Measurements from ENCODE around the gene SMG1. TPM values are rescaled to one million over a fixed set of nuclear protein-coding genes. Genes with fewer than 3 reads are reported as not detected.

SMG1 gene
- total RNA-seq, 1 experiment from 2014 or later = 125 TPM

DNA sequence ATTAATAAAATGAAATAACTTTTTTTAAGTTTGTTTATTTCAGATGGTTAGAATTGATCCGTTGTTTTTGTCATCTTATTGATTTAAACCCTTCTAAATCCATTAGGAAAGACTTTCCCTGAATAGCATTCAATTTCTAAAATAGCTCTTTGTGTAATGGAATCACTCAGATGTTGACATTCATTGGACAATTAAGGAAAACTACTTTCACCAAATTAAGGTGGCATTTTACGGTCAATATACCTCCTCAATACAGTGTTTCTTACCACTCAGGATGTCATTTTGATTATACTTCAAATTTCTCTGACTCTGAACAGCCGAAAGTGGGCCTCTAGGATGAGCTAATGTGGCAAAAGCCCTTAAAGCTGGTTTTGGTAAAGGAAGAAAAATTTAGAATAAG, 126.7 kb downstream of the SMG1 start:
- no peaks in the 10 kb centered on the region for H3K27me3 ChIP-seq (ENCODE audit: insufficient read depth, low read depth)
- peak overlapping the region; percentile 98 for H3K4me3 ChIP-seq
- H2AFZ ChIP-seq = no peak overlapping the region
- DNase-seq = no peak
- H3K4me2 ChIP-seq = peak overlapping the region; percentile 98
- no peaks in the 10 kb centered on the region for H3K9me3 ChIP-seq (ENCODE audit: insufficient read depth, low read depth)
- H3K36me3 ChIP-seq (ENCODE audit: low read depth) = peaks cover 28% of the 10 kb centered on the region
- H3K79me2 ChIP-seq (ENCODE audit: low read depth) = peaks cover 66% of the 10 kb centered on the region
- H3F3A ChIP-seq (ENCODE audit: insufficient read depth, low read depth) = peaks cover 50% of the 10 kb centered on the region
- H4K20me1 ChIP-seq (ENCODE audit: insufficient read depth) = peaks cover 31% of the 10 kb centered on the region
- CTCF ChIA-PET = interaction anchor here (0.6 kb wide), 1 partner anchor 295 kb away, joined by 3 read pairs; no protein-coding TSS in a partner anchor
- intact Hi-C loops (cut with micrococcal nuclease; ENCODE audit: unreplicated experiment) = no loop called here
- POLR2A ChIA-PET (ENCODE audit: unreplicated experiment) = interaction anchor here (1.4 kb wide), 1 partner anchor 9 kb away, joined by 17 read pairs; the partner anchor contains the start of gene RPS15A
- no peak overlapping the region for H3K27ac ChIP-seq
- peaks cover 43% of the 10 kb centered on the region for H3K4me1 ChIP-seq (replicated peaks; ENCODE audit: insufficient read depth)
- no TSS peak for BruUV-seq (replicated peaks)
- TF ChIP-seq, protein P1, sequence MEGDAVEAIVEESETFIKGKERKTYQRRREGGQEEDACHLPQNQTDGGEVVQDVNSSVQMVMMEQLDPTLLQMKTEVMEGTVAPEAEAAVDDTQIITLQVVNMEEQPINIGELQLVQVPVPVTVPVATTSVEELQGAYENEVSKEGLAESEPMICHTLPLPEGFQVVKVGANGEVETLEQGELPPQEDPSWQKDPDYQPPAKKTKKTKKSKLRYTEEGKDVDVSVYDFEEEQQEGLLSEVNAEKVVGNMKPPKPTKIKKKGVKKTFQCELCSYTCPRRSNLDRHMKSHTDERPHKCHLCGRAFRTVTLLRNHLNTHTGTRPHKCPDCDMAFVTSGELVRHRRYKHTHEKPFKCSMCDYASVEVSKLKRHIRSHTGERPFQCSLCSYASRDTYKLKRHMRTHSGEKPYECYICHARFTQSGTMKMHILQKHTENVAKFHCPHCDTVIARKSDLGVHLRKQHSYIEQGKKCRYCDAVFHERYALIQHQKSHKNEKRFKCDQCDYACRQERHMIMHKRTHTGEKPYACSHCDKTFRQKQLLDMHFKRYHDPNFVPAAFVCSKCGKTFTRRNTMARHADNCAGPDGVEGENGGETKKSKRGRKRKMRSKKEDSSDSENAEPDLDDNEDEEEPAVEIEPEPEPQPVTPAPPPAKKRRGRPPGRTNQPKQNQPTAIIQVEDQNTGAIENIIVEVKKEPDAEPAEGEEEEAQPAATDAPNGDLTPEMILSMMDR (conservative IDR thresholded peaks at IDR 0.05) = no peak
- TF ChIP-seq EZH2 (IDR thresholded peaks at IDR 0.05; ENCODE audit: low read depth) = no peak
- no peaks in the 10 kb centered on the region for H3K9me2 ChIP-seq (ENCODE audit: insufficient read depth)

DNA sequence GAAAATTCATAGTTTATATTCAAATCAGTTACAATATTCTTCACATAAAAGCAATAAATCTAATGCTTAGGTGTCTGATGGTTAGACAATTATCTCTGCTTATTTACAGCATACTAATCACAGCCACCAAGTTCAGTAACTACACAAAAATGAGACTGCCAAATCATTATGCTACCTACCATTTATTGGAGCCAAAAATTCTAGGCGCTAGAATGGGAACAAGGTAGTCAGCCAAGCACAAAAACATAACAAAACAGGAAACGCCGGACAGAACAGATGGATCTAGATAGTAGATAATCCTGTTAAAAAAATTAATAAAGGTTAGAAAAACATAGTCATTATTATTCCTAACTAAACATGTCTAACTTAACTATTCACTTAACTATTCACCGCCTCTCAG, 128.5 kb downstream of the SMG1 start:
- intact Hi-C loops (cut with micrococcal nuclease; ENCODE audit: unreplicated experiment) = no loop called here
- H3K4me2 ChIP-seq = no peak overlapping the region; the same call in 1 of the 2 replicates
- H3K27ac ChIP-seq = no peak overlapping the region
- H3K79me2 ChIP-seq (ENCODE audit: low read depth) = peaks cover 69% of the 10 kb centered on the region
- no peak for DNase-seq
- H3F3A ChIP-seq (ENCODE audit: insufficient read depth, low read depth) = peaks cover 51% of the 10 kb centered on the region
- no peaks in the 10 kb centered on the region for H3K27me3 ChIP-seq (ENCODE audit: insufficient read depth, low read depth)
- peaks cover 43% of the 10 kb centered on the region for H3K36me3 ChIP-seq (ENCODE audit: low read depth)
- ChIA-PET CTCF (no interaction called here), POLR2A (ENCODE audit: unreplicated experiment) (no interaction called here)
- BruUV-seq (replicated peaks) = no TSS peak
- no peaks in the 10 kb centered on the region for H3K9me2 ChIP-seq (ENCODE audit: insufficient read depth)
- peaks cover 31% of the 10 kb centered on the region for H4K20me1 ChIP-seq (ENCODE audit: insufficient read depth)
- no peak overlapping the region for H3K4me3 ChIP-seq
- TF ChIP-seq EZH2 (IDR thresholded peaks at IDR 0.05; ENCODE audit: low read depth) = no peak
- TF ChIP-seq, protein P1 (conservative IDR thresholded peaks at IDR 0.05) = no peak
- H2AFZ ChIP-seq = no peak overlapping the region
- H3K4me1 ChIP-seq (replicated peaks; ENCODE audit: insufficient read depth) = peaks cover 35% of the 10 kb centered on the region
- no peaks in the 10 kb centered on the region for H3K9me3 ChIP-seq (ENCODE audit: insufficient read depth, low read depth)

DNA sequence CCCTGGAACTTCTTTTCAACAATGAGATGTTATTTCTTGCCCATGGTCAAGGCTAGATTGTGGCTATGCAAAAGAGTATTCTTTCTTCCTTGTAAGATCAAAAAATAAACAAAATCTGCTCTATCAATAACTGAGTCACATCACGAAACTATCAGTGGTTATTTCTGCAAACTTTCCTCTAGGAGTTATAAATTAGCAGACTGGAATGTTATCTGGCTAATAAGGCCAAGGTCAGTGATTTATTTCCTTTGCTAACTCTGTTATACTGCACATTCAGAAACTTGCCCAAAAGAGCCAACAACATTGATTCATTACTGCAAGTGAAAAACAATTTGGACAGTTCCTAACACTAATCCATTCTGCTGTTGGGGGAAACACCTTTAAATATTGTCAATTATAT, 129.8 kb downstream of the SMG1 start:
- POLR2A ChIA-PET (ENCODE audit: unreplicated experiment) = interaction anchor here (0.6 to 0.8 kb wide), 2 partner anchors 12 to 121 kb away, joined by 3 to 4 read pairs; no protein-coding TSS in a partner anchor
- no TSS peak for BruUV-seq (replicated peaks)

More for the DNA sequence above, 129.8 kb downstream of the SMG1 start:
- intact Hi-C loops (cut with micrococcal nuclease; ENCODE audit: unreplicated experiment) = no loop called here
- H3F3A ChIP-seq (ENCODE audit: insufficient read depth, low read depth) = peaks cover 54% of the 10 kb centered on the region
- H3K9me3 ChIP-seq (ENCODE audit: insufficient read depth, low read depth) = no peaks in the 10 kb centered on the region
- no peaks in the 10 kb centered on the region for H3K27me3 ChIP-seq (ENCODE audit: insufficient read depth, low read depth)
- CTCF ChIA-PET = no interaction called here
- H3K27ac ChIP-seq = no peak overlapping the region
- TF ChIP-seq, protein P1 (conservative IDR thresholded peaks at IDR 0.05) = no peak
- no peak for TF ChIP-seq EZH2 (IDR thresholded peaks at IDR 0.05; ENCODE audit: low read depth)
- no peak for DNase-seq
- no peak overlapping the region for H2AFZ ChIP-seq
- H3K4me1 ChIP-seq (replicated peaks; ENCODE audit: insufficient read depth) = peaks cover 27% of the 10 kb centered on the region
- H3K9me2 ChIP-seq (ENCODE audit: insufficient read depth) = no peaks in the 10 kb centered on the region
- peaks cover 69% of the 10 kb centered on the region for H3K79me2 ChIP-seq (ENCODE audit: low read depth)
- H3K4me3 ChIP-seq = no peak overlapping the region
- peaks cover 54% of the 10 kb centered on the region for H3K36me3 ChIP-seq (ENCODE audit: low read depth)
- peaks cover 31% of the 10 kb centered on the region for H4K20me1 ChIP-seq (ENCODE audit: insufficient read depth)
- H3K4me2 ChIP-seq = no peak overlapping the region

Data from PC-9 (cell line).